ENCODE data around the gene AKT1S1.

DNA sequence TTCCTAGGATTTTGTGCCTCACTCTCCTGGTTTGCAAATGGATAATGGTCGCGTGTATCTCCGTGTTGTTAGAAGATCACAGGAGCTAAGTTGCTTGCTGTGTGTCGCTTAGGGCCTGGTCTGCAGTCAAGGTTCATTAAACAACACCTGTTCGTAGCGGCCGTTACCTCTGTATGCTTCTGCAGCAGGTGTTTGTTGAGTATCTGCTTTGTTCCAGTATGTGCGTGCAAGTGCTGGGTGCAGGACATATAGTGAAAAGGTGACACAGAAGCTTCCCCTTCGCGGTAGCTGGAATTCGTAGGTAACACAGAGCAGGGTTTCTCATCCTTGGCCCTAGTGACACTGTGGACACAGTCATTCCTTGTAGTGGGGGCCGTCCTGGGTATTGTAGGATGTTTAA, 53.7 kb downstream of the AKT1S1 start:
- TF ChIP-seq, protein P1, sequence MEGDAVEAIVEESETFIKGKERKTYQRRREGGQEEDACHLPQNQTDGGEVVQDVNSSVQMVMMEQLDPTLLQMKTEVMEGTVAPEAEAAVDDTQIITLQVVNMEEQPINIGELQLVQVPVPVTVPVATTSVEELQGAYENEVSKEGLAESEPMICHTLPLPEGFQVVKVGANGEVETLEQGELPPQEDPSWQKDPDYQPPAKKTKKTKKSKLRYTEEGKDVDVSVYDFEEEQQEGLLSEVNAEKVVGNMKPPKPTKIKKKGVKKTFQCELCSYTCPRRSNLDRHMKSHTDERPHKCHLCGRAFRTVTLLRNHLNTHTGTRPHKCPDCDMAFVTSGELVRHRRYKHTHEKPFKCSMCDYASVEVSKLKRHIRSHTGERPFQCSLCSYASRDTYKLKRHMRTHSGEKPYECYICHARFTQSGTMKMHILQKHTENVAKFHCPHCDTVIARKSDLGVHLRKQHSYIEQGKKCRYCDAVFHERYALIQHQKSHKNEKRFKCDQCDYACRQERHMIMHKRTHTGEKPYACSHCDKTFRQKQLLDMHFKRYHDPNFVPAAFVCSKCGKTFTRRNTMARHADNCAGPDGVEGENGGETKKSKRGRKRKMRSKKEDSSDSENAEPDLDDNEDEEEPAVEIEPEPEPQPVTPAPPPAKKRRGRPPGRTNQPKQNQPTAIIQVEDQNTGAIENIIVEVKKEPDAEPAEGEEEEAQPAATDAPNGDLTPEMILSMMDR (CRISPR knock-in tag; IDR thresholded peaks at IDR 0.05): no peak
- no peak for TF ChIP-seq HNRNPL (IDR thresholded peaks at IDR 0.05; ENCODE audit: low read depth, low read length)
